ENCODE data around the gene NKX2-2. TPM values are rescaled to one million over a fixed set of nuclear protein-coding genes. Genes with fewer than 3 reads are reported as not detected.

NKX2-2 gene
- total RNA-seq, 1 donor from 2014 or later = not detected

DNA sequence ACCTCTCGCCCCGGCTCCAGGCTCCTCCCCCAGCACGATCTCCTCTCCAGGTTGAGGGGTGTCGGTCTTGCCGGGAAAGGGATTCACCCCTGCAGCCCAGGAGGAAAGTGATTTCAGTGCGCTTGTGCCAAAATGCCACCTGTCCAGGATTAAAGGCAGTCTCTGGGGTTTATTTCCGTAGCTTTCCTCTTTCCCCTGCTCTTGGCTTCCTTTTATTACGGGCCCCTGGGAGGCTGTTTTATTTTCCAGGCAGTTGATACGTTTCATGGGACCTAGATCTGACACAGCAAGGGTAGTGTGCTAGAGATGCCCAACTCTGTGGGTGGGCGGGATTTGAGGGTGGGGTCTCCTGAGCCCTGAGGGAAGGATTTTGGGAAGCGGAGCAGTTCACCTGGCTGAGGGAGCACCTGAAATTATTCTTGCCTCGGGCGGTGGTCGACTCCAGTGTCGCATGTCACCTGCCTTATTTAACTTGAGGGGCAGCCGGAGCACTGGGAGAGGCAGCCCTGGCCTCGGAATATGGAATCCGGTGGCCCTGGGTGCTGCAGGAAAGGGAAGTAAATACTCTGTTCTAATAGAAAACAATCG lies 9.5 kb upstream of the NKX2-2 start:
- ATAC-seq (no peak), DNase-seq (ENCODE audit: missing footprints) (no peak)
- intact Hi-C loops (cut with DNase I) = no loop called here

DNA sequence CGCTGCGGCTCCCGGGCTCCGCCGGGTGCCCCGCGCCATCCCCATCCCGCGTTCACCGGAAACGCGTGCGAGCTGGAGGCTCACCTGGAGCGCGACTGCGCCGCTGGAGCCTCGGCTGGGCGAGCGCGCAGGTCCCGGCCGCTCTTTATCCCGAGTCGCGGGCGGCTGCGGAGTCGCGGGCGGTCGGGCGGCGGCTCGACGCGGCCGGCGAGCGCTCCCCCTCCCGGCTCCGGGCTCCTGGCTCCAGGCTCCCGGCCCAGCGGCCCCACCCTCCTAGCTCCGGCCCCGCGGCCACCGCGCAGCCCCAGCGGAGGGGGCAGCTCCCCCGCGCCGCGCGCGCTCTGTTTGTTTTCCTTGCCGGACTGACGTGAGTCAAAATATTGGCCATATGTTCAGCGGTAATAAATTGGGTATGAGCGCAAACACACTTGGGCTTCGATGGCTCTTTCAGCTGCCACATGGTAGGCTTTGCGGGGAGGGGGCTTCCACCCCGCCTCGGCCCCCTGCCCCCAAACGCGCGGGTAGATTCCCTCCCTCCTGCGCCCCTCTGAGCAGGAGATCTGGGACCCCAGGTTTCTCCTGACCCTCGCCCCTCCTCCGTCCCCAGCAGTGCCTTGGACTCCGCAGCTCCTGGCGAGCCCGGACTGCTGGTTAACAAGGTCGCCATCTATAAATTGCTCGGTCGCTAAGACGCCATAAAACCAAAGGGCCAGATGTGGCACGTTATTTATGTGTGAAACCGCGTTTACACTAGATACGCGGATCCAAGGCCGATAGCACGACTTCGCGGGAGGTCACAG lies 8.8 kb upstream of the NKX2-2 start:
- intact Hi-C loops (cut with DNase I) = no loop called here
- ATAC-seq = no peak
- DNase-seq (ENCODE audit: missing footprints) = no peak

DNA sequence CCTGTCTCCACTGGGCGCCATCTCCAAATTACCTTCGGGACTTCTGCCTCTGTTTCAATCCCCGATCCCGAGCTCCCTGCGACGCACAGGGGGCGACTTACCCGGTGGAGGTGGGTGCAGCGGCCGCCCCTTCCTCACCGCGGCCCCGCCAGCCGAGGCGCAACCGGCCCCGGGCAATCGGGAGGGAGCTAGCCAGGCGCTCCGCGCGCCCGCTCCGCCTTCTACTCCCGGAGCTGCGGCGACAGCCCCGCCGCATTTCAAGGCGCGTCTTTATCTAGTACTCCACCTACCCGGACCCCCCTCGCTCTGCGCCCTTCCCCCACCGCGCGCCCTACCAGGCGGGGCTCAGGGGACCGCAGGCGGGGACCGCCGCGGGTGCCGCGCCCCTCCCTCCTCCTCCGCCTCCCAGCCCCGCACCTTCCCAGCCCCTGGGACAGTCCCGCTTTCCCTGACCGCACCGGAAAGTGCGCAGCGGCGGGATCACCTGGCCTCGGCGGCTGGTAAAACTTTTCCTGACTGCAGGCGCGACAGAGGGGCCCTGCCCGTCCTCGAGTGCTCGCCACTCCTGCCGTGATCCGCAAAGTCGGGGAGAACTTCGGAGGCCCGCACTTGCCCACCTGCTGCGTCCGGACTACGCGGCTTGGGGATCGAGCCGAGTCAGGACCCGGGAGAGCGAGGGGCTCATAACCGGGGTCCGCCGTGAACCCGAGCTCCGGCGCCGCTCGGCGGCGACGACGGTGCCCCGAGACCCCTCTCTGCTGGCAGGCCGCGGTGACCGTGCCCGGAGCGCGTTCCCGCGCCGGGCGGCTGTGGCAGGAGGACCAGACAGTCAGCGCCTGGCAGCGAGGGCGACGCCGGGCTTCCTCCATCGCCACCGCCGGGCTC lies 8.0 kb upstream of the NKX2-2 start:
- no peak for ATAC-seq
- intact Hi-C loops (cut with DNase I) = no loop called here
- no peak for DNase-seq (ENCODE audit: missing footprints)

DNA sequence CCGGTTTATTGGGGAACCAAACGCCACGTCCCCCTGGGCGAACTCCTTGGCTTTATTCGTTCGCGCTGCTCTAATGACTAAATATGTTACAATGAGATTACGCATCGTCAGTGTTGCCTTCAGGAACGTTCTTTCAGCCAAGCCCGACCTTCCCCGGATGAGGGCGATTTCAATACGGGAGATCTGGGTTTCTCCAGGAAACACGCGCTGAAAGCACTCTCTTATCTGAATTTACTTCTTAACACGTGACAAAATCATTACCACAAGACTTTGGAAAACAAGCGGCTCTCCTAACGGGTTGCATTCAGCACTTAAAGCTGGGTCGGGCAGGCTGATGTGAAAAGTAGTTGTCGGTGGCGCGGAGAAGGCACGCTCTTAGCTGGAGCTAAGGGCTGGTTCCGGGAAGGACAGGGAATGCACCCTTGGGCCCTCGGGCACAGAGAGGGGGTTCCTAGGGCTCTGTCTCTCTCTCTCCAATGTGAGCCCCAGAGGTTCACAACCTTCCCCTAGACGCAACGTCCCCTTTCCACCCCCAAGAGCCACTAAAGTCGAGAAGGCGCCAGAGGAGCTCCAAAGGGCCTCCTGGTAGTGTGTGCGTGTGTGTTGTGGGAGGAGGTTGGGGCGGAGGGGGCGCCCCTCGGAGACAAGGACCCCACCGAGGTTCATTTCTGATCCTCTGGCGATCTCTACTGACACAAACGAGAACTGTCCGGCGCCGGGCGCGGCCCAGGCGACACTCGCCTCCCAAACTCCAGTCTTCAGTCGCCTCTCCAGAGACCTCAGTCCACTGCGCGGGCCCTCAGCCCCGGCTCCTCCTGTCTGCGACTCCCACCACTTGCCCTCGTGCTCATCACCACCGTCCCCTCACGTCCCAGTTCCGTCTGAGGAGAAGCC lies 7.1 kb upstream of the NKX2-2 start:
- intact Hi-C loops (cut with DNase I) = no loop called here
- no peak for ATAC-seq
- no peak for DNase-seq (ENCODE audit: missing footprints)

DNA sequence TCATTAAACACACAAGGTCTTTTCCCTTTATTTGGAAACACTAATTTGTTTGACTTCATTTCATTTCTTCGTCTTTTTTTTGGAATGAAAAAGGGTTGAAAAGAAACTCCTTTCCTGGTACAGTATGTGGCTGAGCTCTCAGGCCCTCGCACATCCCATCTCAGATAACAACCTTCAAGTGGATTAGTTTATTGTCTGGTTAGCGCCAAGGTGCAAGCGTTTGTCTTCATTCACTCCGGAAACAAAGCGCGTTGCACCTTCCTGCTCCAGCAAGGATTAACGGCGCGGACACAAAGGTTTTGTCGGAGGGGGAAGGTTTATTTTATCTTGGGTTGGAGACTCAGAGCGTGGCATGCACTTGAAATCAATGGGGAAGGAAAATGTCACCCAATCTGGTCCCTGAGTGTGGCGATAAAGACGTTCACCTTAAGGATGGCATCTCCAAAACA lies 5.3 kb upstream of the NKX2-2 start:
- intact Hi-C loops (cut with DNase I) = no loop called here
- DNase-seq (ENCODE audit: missing footprints) (no peak), ATAC-seq (no peak)

DNA sequence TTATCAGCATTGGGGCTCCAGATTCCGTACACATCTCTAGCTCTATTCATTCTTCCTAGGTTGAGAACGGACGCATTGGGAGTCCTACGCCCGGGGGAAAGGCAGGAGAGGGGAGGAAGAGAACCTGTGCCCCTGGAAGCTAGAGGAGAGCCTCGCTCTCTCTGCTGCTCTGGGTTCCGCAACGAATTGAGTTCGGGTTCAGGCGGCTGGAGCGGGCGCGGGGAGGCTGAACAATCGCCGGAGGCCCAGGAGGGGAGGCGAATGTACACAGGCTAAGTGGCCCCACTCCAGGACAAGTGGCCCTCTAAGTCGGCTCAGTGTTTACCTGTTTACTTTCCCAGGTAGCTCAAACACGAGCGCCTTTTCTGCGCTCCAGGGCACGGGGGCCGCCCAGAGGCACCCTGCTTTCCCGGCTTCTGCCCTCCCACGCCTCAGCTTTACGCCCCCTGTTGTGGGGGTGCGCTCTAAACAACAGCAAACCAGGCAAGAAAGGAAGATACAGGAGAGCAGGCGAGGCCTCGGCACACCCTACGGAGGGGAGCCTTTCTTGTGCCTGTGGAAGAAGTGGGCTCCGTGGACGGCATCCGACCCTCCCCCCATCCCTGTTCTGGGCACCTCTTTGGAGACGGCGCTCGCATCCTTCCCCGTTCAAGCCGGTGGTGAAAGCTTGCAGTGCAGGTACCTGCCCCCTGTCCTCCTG lies 4.6 kb upstream of the NKX2-2 start:
- intact Hi-C loops (cut with DNase I) = no loop called here
- DNase-seq (ENCODE audit: missing footprints) (no peak), ATAC-seq (no peak)

DNA sequence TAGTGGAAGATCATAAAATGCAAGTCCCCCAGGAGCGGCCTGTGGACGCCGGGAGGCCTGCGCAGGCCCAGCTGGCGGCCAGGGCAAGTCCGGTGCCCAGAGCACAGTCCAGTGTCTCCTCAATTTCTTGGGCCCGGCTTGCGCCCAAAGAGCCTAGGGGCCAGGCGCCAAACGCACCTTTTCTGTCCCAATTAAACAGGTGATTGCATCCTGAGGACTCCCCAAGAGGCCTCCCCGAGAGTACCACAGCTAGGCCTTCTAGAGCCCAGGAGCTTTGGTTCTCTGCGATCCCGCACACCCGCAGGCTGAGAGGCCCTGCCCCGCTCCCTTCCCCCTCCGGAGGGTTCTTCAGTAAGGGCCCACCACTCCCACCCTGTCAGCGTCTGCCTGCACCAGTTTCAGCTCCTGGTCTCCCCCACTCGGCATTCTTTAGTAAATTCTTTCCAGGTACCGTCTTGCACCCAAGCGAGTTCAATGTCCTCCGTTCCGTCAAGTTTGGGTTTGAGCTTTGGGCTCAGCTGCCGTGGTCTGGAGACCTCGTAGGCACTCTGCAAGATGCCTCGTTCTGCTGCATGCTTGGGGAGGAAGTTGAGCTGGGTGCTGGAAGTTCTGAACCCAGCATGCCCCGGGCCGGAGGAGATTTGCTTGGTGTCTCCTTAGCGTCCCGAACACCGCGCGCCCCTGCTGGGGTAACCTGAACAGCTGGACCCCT lies 3.9 kb upstream of the NKX2-2 start:
- intact Hi-C loops (cut with DNase I) = no loop called here
- DNase-seq (ENCODE audit: missing footprints) (no peak), ATAC-seq (no peak)

DNA sequence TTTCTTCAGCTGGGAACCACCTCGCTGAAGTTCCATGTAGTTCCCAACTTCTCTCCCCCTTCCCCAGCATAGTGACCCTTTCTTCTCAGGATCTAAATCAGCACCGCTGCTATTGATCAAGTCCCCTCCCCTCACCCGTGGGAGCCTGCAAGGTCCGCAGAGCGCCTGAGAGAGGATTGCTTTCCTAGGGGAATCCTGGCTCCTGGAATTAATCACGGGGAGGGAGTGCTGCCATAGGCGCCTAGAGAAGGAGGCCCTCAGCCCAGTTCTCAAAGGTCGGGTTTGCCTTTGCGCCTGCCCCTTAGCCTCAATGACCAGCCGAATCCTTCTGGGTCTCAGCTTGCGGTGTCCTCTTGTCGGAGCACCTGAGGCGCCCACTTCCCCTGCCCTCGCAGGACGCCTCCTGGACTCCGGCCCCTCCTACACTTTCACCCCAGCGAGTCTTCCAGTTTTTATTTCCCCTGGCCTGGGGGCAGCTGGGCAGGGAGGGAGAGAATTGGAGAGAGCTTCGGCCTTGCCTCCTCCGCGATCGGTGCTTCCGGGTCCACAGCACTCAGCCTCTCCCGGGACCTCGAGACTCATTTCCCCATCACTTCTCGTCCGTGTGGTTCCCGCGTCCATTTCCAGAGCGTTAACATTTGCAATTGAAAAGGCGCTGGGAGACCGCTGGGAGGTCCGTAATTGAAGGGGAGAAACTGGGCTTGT lies 3.1 kb upstream of the NKX2-2 start:
- ATAC-seq (no peak), DNase-seq (ENCODE audit: missing footprints) (no peak)
- intact Hi-C loops (cut with DNase I) = no loop called here

DNA sequence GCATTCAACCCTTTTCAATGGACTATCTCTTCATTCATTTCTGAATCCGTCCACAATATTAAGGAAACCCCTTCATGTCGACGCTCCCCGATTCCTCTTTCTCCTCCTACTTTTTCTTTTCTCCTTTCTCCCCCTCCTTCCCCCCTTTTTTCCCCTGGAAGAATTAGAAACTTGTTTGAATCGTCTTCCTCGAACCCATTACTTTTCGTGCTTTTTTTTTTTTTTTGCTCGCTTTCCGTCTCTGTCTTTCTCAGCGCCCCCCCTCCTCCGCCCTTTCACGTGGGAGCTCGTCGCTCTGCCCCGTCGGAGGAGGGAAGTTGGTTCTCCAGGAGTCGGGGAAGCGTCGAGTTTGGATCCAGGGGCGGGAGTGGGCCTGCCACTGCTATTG lies 2.3 kb upstream of the NKX2-2 start:
- no peak for ATAC-seq
- intact Hi-C loops (cut with DNase I) = no loop called here
- no peak for DNase-seq (ENCODE audit: missing footprints)

DNA sequence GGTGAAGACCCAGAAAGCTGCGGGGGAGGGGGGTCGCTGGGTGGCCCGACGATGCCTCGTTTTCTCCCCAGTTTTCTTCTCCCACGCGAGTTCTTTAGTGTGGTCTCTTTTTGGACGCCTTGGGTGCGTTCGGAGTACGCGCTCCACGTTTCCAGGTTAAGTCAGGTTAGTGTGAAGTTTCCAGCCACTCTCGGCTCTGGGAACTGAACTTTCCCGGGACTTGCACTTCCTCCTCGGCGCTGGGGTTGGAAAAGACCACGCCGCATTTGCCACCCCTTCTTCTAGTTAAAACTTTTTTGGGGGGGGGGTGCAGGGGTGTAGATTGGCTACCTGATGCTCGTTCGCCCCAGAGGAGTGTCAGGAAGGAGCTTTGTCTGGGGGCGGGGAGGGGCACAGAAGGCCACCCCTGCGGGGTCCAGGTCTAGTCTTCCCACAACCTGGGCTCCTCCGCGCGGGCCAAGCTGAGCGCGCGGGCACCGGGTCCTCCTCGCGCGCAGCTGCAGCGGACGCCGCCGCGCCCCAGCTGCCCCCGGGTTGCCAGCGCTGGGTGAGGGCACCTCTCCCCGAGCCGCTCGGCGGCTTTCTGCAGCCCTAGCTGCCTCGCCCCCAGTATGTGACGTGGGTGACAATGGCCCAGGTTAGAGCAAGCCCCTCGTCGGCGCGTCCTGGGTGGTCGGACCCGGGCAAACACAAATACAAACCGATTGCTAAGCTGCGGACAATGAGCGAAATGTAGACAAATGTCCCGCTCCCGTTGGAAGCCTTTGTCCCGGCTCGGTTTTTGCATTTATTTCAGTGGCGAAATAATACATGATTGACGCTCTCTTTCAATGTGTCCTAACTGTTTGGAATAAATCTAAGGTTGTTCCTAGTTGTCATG lies 1.7 kb upstream of the NKX2-2 start:
- DNase-seq (ENCODE audit: missing footprints) = no peak
- intact Hi-C loops (cut with DNase I) = no loop called here
- no peak for ATAC-seq

DNA sequence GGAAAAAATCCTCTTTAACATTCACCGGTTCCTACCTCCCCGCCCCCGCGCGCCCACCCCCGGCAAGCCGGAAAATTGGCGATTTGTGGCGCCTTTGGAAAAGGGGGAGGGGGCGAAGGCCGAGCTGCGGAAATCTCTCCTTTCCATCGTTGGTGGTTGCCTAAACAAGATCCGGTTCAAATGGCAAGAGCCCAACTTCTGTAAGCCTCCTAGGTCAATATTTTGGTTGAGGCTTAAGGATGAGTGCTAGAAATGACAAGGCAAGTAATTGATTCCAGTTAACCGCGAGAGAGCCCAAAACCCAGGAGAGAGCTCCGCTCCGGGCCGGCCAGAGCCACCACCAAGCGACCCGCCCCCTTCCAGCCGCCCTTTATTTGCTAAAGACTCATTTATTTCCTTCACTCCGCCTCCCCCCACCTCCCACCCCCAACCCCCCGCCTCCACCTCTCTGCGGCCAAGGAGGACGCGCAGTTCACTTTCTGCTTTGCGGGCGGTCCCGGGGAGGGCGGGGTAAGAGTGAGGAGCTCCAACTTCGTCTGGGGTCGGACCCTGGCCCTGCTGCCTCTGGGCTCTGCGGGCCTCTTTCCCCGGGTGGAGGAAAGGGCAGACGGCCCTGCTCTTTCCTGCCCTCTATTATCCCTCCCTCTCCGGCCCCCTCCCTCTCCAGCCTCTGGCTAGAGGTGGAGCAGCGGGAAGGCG lies 838 bp upstream of the NKX2-2 start:
- DNase-seq (ENCODE audit: missing footprints) = no peak
- no peak for ATAC-seq
- intact Hi-C loops (cut with DNase I) = no loop called here

DNA sequence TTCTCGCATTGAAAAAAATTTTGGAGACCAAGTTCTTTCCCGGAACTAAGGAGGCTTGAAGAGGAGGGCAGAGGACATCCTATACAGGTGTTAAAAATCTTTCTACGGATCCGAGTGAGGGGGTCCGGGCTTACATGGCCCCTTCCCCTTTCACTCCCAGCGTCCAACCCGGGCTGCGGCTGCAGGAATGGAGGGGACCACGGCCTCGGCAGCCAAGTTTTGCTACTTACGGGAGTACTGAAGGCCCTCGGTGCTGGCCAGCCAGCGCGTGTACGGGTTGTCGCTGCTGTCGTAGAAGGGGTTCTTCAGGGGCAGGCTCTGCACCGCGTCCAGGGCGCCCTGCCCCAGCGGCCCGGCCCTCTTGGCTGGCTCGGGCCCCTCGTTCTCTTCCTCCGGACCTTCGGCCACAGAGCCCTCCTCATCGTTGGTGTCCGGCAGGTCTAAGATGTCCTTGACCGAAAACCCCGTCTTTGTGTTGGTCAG lies 642 bp downstream of the NKX2-2 start:
- DNase-seq (ENCODE audit: missing footprints) = no peak
- no peak for ATAC-seq
- intact Hi-C loops (cut with DNase I) = no loop called here

DNA sequence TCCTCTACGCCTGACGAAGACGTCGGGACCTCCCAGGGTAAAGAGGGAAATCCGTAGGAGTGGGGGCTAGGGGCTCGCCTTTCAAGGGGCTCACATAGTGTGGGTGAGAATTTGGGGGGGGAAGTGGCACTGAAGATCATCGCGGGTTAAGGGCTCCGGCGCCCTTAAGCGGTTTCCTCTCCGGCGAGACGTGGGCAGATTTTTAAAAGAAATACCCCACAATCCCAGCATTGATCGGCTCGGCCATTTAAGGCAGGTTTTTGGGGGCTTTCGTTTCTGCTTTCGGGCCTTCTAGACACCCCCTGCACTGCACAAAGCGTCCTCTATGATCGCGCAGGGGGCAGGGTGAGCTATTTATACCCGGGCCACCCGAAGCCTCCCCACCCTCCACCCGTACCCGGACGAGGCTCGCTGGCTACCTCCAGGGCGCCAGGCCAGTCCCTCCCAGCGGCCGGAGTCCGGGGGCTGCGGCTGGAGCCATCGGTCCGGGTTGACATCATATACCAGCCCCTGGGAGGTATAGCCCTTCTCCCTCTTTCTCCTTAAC lies 1.2 kb downstream of the NKX2-2 start:
- DNase-seq (ENCODE audit: missing footprints) (no peak), ATAC-seq (no peak)
- intact Hi-C loops (cut with DNase I) = no loop called here

DNA sequence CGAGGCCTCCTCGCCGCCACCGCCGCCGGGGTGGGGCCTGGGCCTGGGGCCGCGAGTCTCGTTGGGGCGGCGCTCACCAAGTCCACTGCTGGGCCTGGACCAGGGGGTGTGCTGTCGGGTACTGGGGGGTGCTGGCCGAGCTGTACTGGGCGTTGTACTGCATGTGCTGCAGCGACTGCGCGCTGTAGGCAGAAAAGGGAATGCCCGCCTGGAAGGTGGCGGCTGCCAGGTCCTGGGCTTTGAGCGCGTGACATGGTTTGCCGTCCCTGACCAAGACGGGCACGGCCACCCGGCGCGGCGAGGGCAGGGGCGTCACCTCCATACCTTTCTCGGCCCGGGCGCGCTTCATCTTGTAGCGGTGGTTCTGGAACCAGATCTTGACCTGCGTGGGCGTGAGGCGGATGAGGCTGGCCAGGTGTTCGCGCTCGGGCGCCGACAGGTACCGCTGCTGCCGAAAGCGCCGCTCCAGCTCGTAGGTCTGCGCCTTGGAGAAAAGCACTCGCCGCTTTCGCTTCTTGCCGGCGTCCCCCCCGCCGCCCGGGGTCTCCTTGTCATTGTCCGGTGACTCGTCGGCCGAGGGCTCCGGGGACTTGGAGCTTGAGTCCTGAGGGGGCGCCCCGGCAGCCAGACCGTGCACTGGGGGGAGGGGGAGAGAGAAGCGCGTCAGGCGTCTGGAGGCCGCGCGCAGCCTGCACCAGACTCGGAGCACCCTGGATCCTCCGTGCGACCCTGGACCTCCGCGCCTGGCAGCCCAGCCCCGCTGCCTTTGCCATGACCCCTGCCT lies 1.8 kb downstream of the NKX2-2 start:
- intact Hi-C loops (cut with DNase I) = no loop called here
- no peak for DNase-seq (ENCODE audit: missing footprints)
- no peak for ATAC-seq
